Fibroblast of peridontal ligament (primary cell): ENCODE measurements around the gene ZNF639.
"Not testable (repeated sequence)": the region's sequence is repeated elsewhere in the genome, so short reads cannot be mapped to it uniquely, and the experiment has no call there.

Source experiments
- DNase-seq: peaks from one replicate; pipeline ENCODE4 v3.0.0-alpha.2; 2010; ENCODE audit errors: extremely low read depth

ZNF639 gene, protein sequence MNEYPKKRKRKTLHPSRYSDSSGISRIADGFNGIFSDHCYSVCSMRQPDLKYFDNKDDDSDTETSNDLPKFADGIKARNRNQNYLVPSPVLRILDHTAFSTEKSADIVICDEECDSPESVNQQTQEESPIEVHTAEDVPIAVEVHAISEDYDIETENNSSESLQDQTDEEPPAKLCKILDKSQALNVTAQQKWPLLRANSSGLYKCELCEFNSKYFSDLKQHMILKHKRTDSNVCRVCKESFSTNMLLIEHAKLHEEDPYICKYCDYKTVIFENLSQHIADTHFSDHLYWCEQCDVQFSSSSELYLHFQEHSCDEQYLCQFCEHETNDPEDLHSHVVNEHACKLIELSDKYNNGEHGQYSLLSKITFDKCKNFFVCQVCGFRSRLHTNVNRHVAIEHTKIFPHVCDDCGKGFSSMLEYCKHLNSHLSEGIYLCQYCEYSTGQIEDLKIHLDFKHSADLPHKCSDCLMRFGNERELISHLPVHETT

DNA sequence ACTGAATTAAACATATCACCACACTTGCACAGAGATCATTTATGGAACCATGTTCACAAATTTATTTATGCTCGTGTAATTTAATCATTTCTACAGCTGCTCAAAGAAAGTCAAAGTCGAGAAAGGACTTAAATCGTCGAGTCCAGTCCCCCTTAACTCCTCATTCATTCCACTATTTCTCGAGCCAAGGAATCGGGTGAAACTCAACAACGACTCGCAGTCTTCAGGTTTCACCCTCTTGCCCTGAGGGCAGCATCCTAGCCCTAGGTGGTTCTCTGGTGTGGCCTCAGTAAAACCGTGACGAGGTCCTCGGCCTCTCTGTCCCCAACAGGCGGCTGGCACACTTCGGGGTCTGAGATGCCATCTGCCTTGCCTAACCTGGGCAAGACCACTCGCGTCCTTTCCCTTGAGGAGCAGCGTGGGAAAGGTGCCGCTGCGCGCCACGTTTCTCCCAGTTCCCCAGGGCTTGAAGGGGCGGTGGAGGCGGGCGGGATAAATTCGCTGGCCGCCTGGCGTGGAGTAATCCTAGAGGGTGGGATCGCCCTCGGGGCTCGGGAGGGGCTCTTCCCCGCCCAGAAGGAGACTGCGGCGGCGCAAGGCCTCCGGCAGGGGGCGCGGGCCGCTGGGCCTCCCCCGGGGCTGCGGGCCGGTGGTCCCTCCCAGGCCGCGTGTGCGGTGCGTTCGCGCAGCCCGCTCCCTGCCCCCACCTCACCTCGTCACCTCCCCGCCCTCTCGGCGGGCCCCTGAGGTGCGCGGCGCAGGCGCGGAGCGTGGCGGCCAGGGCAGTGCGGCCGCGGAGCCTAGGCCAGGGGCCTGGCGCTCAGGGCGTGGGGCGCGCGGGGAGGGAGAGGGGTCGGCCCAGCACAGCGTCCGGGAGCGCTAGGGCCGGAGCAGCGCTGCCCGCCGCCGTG is at the start of gene ZNF639:
Gene ZNF639 (plus strand): TSS at position 746 of the 911 bp plus-strand sequence. CDS start 5,263 bp downstream, outside the sequence.
- peak; percentile 79 for DNase-seq

DNA sequence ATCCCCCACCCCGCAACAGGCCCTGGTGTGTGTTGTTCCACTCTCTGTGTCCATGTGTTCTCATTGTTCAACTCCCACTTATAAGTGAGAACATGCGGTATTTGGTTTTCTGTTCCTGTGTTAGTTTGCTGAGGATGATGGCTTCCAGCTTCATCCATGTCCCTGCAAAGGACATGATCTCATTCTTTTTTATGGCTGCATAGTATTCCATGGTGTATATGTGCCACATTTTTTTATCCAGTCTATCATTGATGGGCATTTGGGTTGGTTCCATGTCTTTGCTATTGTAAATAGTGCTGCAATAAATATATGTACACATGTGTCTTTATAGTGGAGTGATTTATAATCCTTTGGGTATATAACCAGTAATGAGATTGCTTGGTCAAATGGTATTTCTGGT is 48.4 kb upstream of the ZNF639 start:
- not testable (repeated sequence) for DNase-seq

DNA sequence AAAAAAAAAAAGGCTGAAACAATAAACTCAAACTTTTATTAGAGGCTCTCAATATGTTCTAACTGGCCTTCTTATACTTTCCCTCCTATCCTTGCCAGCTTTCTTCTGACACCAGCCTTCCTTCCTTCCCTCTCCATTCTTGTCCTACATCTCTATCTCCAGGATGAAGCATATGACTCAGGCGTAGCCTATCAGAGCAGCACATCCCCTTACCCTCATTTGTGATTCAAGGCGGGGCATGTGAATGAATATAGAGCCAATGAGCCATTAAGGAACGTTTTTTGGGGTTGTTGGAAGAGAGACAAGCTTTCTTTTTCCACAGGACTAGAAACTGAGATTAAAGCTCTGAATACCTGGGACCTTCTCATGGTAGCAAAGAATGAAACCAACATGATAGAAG is 46.8 kb upstream of the ZNF639 start:
- DNase-seq: no peak

DNA sequence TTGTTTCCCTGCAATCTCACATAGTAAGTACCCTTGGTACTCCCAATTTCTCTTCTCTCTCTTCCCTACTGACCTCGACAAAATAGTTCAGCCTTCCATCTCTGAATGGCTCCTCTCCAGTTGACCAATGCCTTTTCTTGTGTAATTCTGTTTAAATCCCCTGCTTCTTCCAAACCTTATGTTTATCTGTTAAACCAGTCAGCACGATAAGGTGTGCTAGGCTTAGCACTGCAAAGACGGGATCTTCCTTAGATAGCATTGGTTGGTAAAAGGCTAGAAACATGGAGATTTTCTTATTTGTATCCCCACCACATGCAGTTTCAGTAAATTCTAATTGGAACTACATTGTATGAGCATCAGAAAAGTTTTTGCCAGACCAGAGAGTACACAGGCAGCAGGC is 46.1 kb upstream of the ZNF639 start:
- no peak for DNase-seq

DNA sequence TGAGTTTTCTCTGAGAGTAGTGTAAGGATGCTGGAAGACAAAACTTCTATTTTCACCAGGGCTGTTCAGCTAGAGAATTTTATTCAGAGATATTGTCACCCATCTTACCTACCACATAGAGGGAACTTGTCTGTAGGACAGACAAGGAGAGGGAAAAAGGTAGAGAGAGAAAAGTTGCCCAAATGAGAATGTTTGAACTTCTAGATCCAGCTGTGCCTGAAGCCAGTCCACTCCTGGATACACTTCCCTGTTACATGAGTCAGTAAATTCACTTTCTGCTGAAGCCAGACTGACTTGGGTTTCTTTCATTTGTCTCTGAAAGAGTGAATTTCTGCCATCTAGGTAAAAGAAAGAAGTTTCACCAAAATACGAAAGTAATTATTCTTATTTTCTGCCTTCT is 44.7 kb upstream of the ZNF639 start:
- DNase-seq: no peak

DNA sequence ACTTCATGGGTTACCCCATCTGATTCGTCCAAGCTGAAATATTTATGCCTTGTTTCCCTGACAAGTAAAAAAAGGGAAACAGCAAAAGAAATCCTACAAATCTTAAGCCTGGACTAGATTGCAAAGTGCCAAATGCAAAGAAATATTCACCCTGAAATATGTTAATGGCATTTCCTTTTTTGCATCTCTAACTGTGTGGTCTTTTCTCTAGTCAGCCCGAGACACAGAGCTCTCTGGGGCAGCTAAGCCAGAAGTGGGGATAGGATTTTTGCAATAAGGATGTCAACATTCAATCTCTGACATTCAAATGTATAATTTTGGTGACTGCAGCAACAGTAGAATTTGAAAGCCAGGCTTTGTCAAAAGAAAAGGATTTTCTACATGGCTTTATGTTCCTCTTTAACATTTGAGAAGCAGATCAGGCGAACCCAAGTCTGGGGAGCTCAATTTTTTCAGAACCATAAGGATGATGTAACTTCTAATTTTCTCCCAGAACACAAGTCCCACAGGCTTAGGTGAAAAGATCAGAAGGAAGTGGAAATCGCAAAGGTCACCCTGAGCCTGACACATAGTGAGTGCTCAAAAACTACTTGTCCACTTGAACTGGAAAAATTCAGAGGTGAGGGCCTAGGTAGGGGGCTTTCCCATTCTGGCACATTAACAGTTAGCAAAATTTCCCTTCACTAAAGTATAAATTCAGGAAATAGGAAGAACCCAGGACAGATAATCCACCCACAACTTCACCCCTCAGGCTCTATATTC is 43.7 kb upstream of the ZNF639 start:
- DNase-seq: no peak

DNA sequence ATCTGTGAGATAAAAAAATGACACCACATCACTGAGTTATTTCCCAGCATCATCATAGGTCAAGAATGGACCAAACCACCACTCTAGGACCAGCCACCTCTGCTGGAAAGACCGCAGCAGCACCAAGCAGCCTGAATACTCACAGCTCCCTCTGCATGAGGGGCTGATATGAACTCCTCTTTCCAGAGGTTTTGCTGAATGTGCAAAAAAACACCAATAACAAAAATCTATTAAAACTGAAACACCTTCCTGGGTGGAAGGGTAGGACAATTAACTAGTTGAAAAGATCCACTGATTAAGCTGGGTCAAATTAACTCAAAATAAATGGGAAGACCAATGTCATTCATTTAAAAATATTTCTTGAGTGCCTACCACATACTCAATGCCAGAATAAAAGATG is 43.0 kb upstream of the ZNF639 start:
- no peak for DNase-seq

DNA sequence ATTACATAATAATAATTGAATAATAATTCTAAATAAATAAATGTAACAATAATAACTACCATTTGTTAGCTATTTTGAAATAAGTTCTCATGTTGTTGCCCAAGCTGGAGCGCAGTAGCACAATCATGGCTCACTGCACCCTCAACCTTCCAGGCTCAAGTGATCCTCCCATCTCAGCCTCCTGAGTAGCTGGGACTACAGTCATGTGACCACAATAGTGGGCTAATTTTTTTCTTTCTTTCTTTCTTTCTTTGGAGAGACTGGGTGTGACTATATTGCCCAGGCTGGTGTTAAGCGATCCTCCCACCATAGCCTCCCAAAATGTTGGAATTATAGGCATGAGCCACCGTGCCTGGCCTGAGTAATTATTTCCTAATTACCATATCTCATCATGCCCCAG is 41.0 kb upstream of the ZNF639 start:
- no peak for DNase-seq

DNA sequence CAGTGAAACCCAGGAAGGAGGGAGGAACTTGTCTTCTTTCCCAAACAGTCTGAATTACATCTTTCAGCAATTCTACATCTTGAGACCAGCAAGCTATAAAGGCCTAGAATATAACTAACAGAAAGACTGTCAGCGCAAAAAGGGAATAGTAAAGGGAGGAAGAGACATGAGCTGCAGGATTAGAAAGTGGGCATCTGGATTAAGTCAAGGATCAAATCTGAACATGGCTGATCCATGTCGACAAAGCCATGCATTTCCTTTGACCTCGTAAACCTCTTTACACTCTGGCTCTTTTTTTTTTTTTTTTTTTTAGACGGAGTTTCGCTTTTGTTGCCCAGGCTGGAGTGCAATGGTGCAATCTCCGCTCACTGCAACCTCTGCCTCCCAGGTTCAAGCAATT is 36.5 kb upstream of the ZNF639 start:
- DNase-seq: no peak

DNA sequence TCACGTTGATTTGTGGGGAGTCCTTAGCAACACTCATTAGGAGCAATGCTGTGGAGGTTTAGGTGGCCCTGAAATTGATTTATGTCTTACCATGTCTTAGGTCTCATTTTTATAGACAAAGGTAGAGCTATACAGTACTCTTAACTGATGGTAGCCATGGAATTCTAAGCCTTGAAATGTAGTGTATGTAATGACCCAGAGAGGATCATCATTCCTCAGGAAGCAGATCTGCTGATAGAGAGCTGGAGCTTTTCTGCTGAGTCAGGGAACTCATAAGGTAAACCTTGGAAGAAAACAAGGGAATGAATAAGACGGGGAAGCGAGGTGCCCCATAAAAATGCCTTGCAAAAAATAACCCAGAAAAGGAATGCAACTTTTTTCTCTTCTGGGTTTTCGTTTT is 34.0 kb upstream of the ZNF639 start:
- no peak for DNase-seq

DNA sequence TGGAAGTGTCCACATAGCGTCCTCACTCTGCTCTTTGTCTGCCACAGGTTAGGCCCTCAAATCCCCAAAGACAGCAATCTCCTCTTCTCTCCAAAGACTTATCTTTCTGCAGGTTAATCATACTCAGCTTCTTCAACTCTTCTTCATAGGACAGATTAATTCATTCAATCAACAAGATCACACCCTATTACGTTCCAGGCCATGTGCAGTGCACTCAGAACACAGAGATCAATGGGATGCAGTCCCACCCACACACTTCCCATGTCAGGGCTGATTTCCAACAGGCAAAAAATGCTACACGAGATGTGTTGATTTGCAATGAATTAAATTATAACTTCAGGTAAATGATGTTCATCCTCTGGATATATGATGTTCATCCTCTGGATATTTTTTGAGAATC is 33.5 kb upstream of the ZNF639 start:
- DNase-seq: no peak

DNA sequence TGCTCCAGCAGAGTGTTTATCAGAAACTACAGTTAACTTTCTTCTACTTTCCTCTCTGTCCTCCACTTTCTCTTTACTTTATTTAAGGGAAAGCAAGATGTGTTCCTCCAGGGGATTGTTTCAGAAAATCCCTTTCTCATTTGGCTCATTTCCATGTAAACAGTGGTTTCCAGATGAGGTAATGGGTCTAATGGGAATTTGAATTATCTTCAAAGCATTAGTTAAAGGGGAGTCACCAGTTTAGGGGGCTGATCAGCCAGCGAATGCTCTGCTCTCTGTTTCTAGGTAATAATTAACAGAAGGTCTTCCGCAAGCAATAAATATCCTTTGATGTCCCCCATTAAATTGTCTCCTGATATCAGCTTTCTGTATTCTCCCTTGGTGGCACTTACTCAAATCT is 30.4 kb upstream of the ZNF639 start:
- DNase-seq: no peak

DNA sequence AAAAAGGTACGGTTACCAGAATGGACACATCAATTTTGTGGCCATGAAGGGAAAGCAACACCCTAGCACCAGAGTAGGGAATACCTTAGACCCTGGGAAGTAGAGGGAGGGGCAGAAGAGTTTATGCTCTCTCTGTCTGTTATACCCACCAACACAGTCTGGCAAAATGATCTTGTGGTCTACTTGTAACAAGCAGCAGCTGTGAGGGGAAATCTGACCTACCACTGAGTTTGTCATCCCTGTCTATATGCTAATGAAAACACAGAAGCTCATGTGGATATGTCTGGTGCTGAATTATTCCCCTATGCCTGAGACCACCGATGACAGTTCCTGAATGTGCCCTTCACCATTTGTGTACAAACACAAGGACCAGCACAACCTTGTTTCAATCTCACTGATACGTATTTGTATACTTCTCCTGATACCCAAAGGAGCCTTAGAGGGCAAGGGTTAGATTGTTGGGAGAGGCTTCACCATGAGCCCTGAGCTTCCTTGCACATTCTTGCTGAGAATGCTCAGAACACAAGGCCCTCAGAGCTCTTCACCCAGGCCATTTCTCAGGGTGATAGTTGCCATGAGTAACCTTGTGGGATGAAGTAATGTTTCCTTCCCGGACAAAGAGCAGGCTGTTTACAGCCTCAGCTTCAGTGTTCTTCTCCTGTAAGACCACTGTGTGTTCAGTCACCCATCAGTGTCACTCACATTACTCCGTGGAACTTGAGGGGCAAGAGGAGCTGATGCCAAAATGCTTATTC is 24.7 kb upstream of the ZNF639 start:
- DNase-seq: peak; percentile 26

DNA sequence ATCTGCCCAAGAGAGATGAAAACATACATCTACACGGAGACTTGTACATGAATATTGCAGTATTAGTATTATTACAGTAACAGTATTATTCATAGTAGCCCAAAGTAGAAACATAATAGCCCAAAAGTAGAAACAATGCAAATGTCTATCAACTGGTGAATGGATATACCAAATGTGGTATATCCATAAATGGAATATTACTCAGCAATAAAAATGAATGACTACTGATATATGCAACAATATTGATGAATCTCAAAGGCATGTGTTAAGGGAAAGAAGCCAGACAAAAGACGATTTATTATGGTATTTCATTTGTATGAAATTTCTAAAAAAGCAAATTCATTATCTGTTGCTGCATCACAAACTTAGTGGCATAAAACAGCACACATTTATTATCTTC is 23.5 kb upstream of the ZNF639 start:
- no peak for DNase-seq

DNA sequence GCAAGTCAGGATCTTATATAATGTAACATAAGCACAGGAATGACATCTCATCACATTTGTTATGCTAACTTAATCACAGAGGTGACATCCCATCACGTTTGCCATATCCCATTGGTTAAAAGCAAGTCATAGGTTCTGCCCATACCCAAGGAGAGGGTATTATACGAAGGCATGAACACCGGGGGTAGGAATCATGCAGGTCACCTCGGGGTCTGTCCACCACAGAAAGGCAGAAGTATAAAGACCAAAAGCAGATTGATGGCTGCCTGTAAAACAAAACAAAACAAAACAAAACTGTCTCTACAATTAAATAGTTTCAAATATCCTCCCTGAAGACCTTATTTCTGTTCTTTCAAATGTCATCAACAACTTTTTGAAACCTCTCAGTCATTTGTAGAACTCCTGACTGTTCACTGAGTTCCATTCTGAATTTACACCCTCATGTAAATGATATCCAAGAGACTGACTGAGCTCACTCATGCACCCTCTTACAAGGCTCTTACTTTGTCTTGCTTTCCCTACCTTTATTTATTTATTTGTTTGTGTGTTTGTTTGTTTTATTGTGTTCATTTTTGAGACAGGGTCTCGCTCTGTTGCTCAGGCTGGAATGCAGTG is 22.7 kb upstream of the ZNF639 start:
- no peak for DNase-seq

DNA sequence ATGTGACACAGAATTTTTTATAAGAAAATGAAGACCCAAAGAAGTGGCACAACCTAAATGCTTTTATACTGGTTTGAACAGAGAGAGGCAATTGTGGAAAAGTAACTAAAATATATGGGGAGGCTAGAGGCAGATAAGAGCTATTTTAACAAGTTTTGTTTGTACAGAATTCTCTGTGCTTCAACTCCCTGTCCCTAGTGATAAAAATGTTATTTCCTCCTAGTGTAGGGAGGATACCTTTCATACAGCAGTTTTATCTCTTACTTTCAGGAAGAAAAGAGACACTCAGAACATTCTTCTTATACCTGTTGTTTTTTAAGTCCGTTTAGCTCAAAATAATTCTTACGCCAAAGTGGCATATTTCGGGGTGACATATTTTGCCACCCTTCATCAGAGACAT is 21.2 kb upstream of the ZNF639 start:
- no peak for DNase-seq

DNA sequence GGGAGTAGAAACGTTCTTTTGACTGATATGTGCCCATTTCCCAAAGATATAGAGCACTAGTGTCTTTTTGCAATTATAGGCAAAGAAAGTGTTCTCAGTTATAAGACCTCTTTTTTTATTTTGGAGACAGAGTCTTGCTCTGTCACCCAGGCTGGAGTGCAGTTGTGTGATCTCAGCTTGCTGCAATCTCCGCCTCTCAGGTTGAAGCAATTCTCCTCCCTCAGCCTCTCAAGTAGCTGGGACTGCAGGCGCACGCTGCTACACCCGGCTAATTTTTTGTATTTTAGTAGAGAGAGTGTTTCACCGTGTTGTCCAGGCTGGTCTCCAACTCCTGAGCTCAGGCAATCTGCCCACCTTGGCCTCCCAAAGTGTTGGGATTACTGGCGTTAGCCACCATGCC is 20.7 kb upstream of the ZNF639 start:
- no peak for DNase-seq

DNA sequence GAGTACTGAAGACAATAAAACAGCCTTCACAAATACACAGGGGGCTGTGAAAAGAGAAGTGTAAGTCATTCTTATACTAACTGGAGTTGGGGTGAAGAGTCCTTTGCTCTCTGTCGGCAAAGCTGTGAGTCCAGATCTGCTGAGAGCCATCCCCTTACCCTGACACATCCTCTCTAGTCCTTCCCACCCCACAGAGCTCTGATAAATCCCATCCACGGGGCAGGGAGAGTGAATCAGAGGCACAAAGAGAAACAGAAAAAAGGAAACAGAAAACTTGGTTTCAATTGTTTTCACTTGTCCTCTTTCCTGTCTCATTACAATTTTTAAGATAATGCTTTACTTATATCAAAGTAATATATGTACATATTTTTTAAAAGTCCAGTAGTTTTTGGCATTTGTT is 18.2 kb upstream of the ZNF639 start:
- DNase-seq: no peak

DNA sequence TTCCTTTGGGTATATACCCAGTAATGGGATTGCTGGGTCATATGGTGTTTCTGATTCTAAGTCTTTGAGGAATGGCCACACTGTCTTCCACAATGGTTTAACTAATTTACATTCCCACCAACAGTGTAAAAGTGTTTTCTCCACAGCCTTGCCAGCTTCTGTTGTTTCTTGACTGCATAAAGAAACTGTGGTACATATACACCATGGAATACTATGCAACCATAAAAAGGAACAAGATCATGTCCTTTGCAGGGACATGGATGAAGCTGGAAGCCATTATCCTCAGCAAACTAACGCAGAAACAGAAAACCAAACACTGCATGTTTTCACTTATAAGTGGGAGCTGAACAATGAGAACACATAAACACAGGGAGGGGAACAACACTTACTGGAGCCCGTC is 15.5 kb upstream of the ZNF639 start:
- DNase-seq: not testable (repeated sequence)

DNA sequence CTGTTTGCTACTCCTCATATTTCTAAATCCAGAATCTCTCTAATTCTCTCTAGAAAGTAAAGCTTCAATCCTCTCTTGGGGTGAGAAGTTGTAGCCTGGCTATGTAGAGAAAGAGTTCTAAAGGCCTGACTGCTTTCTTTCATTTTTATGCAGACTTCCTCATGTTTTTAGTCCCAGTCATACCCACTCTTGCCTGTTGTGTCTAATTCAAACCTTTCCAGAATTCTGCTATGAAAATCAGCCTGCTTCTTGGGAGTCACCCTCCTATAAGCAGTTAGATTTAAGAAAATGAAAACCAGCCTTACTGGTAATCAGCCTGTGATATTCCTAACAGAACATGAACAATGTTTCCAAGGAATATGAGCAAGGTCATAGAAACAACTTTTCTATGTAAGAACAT is 14.8 kb upstream of the ZNF639 start:
- peak; percentile 72 for DNase-seq
